ENCODE data around the gene PDLIM5. TPM values are rescaled to one million over a fixed set of nuclear protein-coding genes. Genes with fewer than 3 reads are reported as not detected.
"Not testable (repeated sequence)": the region's sequence is repeated elsewhere in the genome, so short reads cannot be mapped to it uniquely, and the experiment has no call there.

Gene PDLIM5
- total RNA-seq, 2 experiments from 2014 or later, result 18.1 to 18.3 TPM

- POLR2A ChIA-PET, result no interaction called here
- ATAC-seq (no peak), DNase-seq (no peak)
- Mint-ChIP-seq H3K9me3 (ENCODE audit: insufficient read depth) (no peaks in the 10 kb centered on the region), H3K27ac (no peak overlapping the region), H3K36me3 (ENCODE audit: low read depth) (no peaks in the 10 kb centered on the region), H3K4me1 (ENCODE audit: low read depth) (peaks cover 3% of the 10 kb centered on the region), H3K27me3 (ENCODE audit: low read depth) (no peaks in the 10 kb centered on the region), H3K4me3 (no peak overlapping the region)
- CTCF ChIA-PET, result no interaction called here
These were observed 153.6 kb downstream of the PDLIM5 start for GRCh38 chr4:94605241-94605805.

- no peaks in the 10 kb centered on the region for H3K9me3 Mint-ChIP-seq (ENCODE audit: insufficient read depth)
- ATAC-seq (no peak), DNase-seq (no peak)
- no peak overlapping the region for H3K27ac Mint-ChIP-seq
- no peaks in the 10 kb centered on the region for H3K27me3 Mint-ChIP-seq (ENCODE audit: low read depth)
- peaks cover 8% of the 10 kb centered on the region for H3K4me1 Mint-ChIP-seq (ENCODE audit: low read depth)
- H3K36me3 Mint-ChIP-seq (ENCODE audit: low read depth), result no peaks in the 10 kb centered on the region
- POLR2A ChIA-PET, result no interaction called here
- CTCF ChIA-PET, result interaction anchor here (4.7 kb wide), 1 partner anchor 11 kb away, joined by 16 read pairs; no protein-coding TSS in a partner anchor
- H3K4me3 Mint-ChIP-seq, result no peak overlapping the region
These were observed 158.4 kb downstream of the PDLIM5 start for GRCh38 chr4:94610145-94610544.

GRCh38 chr4:94613248-94613647 is 161.5 kb downstream of the PDLIM5 start:
- H3K4me3 Mint-ChIP-seq, result no peak overlapping the region
- CTCF ChIA-PET, result no interaction called here
- POLR2A ChIA-PET, result no interaction called here
- no peaks in the 10 kb centered on the region for H3K27me3 Mint-ChIP-seq (ENCODE audit: low read depth)
- H3K36me3 Mint-ChIP-seq (ENCODE audit: low read depth), result no peaks in the 10 kb centered on the region
- ATAC-seq (no peak), DNase-seq (no peak)
- H3K4me1 Mint-ChIP-seq (ENCODE audit: low read depth), result peaks cover 8% of the 10 kb centered on the region
- H3K27ac Mint-ChIP-seq, result no peak overlapping the region
- no peaks in the 10 kb centered on the region for H3K9me3 Mint-ChIP-seq (ENCODE audit: insufficient read depth)

GRCh38 chr4:94615451-94615850 is 163.7 kb downstream of the PDLIM5 start:
- H3K27ac Mint-ChIP-seq, result no peak overlapping the region
- no peaks in the 10 kb centered on the region for H3K9me3 Mint-ChIP-seq (ENCODE audit: insufficient read depth)
- H3K36me3 Mint-ChIP-seq (ENCODE audit: low read depth), result no peaks in the 10 kb centered on the region
- H3K4me1 Mint-ChIP-seq (ENCODE audit: low read depth), result peaks cover 5% of the 10 kb centered on the region
- POLR2A ChIA-PET, result no interaction called here
- no peaks in the 10 kb centered on the region for H3K27me3 Mint-ChIP-seq (ENCODE audit: low read depth)
- no peak overlapping the region for H3K4me3 Mint-ChIP-seq
- no peak for ATAC-seq
- no peak for DNase-seq
- CTCF ChIA-PET, result interaction anchor here (0.9 kb wide), 1 partner anchor 509 kb away, joined by 3 read pairs; no protein-coding TSS in a partner anchor

GRCh38 chr4:94621491-94622080 is 169.8 kb downstream of the PDLIM5 start:
- POLR2A ChIA-PET, result no interaction called here
- Mint-ChIP-seq H3K27ac (no peak overlapping the region), H3K36me3 (ENCODE audit: low read depth) (no peaks in the 10 kb centered on the region), H3K4me3 (no peak overlapping the region), H3K9me3 (ENCODE audit: insufficient read depth) (no peaks in the 10 kb centered on the region), H3K27me3 (ENCODE audit: low read depth) (no peaks in the 10 kb centered on the region), H3K4me1 (ENCODE audit: low read depth) (no peaks in the 10 kb centered on the region)
- peak; percentile 29 for DNase-seq
- ATAC-seq, result no peak
- CTCF ChIA-PET, result interaction anchor here (0.7 to 2.4 kb wide), 9 partner anchors 10 to 504 kb away, joined by 3 to 16 read pairs (median 4); no protein-coding TSS in a partner anchor

- H3K27me3 Mint-ChIP-seq (ENCODE audit: low read depth), result no peaks in the 10 kb centered on the region
- POLR2A ChIA-PET, result no interaction called here
- no peaks in the 10 kb centered on the region for H3K4me1 Mint-ChIP-seq (ENCODE audit: low read depth)
- H3K4me3 Mint-ChIP-seq, result no peak overlapping the region
- ATAC-seq, result no peak
- no peaks in the 10 kb centered on the region for H3K9me3 Mint-ChIP-seq (ENCODE audit: insufficient read depth)
- no peak overlapping the region for H3K27ac Mint-ChIP-seq
- H3K36me3 Mint-ChIP-seq (ENCODE audit: low read depth), result no peaks in the 10 kb centered on the region
- DNase-seq, result no peak
- CTCF ChIA-PET, result interaction anchor here (1.0 kb wide), 1 partner anchor 502 kb away, joined by 3 read pairs; no protein-coding TSS in a partner anchor
These were observed 171.6 kb downstream of the PDLIM5 start for GRCh38 chr4:94623126-94623911.

- H3K9me3 Mint-ChIP-seq (ENCODE audit: insufficient read depth), result no peaks in the 10 kb centered on the region
- H3K4me3 Mint-ChIP-seq, result no peak overlapping the region
- ATAC-seq (no peak), DNase-seq (no peak)
- POLR2A ChIA-PET, result no interaction called here
- no peaks in the 10 kb centered on the region for H3K4me1 Mint-ChIP-seq (ENCODE audit: low read depth)
- H3K36me3 Mint-ChIP-seq (ENCODE audit: low read depth), result no peaks in the 10 kb centered on the region
- H3K27ac Mint-ChIP-seq, result no peak overlapping the region
- CTCF ChIA-PET, result no interaction called here
- H3K27me3 Mint-ChIP-seq (ENCODE audit: low read depth), result no peaks in the 10 kb centered on the region
These were observed 175.2 kb downstream of the PDLIM5 start for GRCh38 chr4:94626942-94627341.

- CTCF ChIA-PET; H3K9me3 Mint-ChIP-seq (ENCODE audit: insufficient read depth); H3K4me3 Mint-ChIP-seq; DNase-seq; H3K27me3 Mint-ChIP-seq (ENCODE audit: low read depth); H3K27ac Mint-ChIP-seq; POLR2A ChIA-PET; H3K4me1 Mint-ChIP-seq (ENCODE audit: low read depth); ATAC-seq; H3K36me3 Mint-ChIP-seq (ENCODE audit: low read depth): not testable (repeated sequence)
These were observed 177.3 kb downstream of the PDLIM5 start for GRCh38 chr4:94629058-94629457.

- Mint-ChIP-seq H3K4me3 (no peak overlapping the region), H3K27ac (no peak overlapping the region), H3K27me3 (ENCODE audit: low read depth) (no peaks in the 10 kb centered on the region), H3K4me1 (ENCODE audit: low read depth) (no peaks in the 10 kb centered on the region), H3K9me3 (ENCODE audit: insufficient read depth) (no peaks in the 10 kb centered on the region), H3K36me3 (ENCODE audit: low read depth) (no peaks in the 10 kb centered on the region)
- ChIA-PET POLR2A (no interaction called here), CTCF (no interaction called here)
- no peak for DNase-seq
- no peak for ATAC-seq
These were observed 178.1 kb downstream of the PDLIM5 start for GRCh38 chr4:94629837-94630236.

- H3K27ac Mint-ChIP-seq, result no peak overlapping the region
- ChIA-PET POLR2A (no interaction called here), CTCF (no interaction called here)
These were observed 182.5 kb downstream of the PDLIM5 start for GRCh38 chr4:94634271-94634670.

GRCh38 chr4:94635177-94635576 is 183.4 kb downstream of the PDLIM5 start:
- Mint-ChIP-seq H3K4me3 (no peak overlapping the region), H3K9me3 (ENCODE audit: insufficient read depth) (no peaks in the 10 kb centered on the region), H3K4me1 (ENCODE audit: low read depth) (no peaks in the 10 kb centered on the region), H3K27me3 (ENCODE audit: low read depth) (no peaks in the 10 kb centered on the region), H3K27ac (no peak overlapping the region), H3K36me3 (ENCODE audit: low read depth) (no peaks in the 10 kb centered on the region)
- ChIA-PET CTCF (no interaction called here), POLR2A (no interaction called here)
- no peak for ATAC-seq
- no peak for DNase-seq

More at GRCh38 chr4:94634271-94634670, 182.5 kb downstream of the PDLIM5 start:
- ATAC-seq (no peak), DNase-seq (no peak)
- H3K9me3 Mint-ChIP-seq (ENCODE audit: insufficient read depth), result no peaks in the 10 kb centered on the region
- H3K4me3 Mint-ChIP-seq, result no peak overlapping the region
- H3K36me3 Mint-ChIP-seq (ENCODE audit: low read depth), result no peaks in the 10 kb centered on the region
- H3K27me3 Mint-ChIP-seq (ENCODE audit: low read depth), result no peaks in the 10 kb centered on the region
- H3K4me1 Mint-ChIP-seq (ENCODE audit: low read depth), result no peaks in the 10 kb centered on the region

GRCh38 chr4:94636004-94636403 is 184.3 kb downstream of the PDLIM5 start:
- DNase-seq (no peak), ATAC-seq (no peak)
- POLR2A ChIA-PET, result no interaction called here
- no peaks in the 10 kb centered on the region for H3K4me1 Mint-ChIP-seq (ENCODE audit: low read depth)
- H3K27me3 Mint-ChIP-seq (ENCODE audit: low read depth), result no peaks in the 10 kb centered on the region
- no peaks in the 10 kb centered on the region for H3K9me3 Mint-ChIP-seq (ENCODE audit: insufficient read depth)
- no peaks in the 10 kb centered on the region for H3K36me3 Mint-ChIP-seq (ENCODE audit: low read depth)
- H3K27ac Mint-ChIP-seq, result no peak overlapping the region
- CTCF ChIA-PET, result no interaction called here
- no peak overlapping the region for H3K4me3 Mint-ChIP-seq

Measured in activated CD8-positive, alpha-beta T cell treated with anti-CD3 and anti-CD28 coated beads, Interleukin-2, amount 10 ng/mL, durations not matched to agents 7 days and 5 days (primary cell).